GM21737 (cell line): Measurements from ENCODE around the gene RPL9.
"Not testable (repeated sequence)": the region's sequence is repeated elsewhere in the genome, so short reads cannot be mapped to it uniquely, and the experiment has no call there.

Source experiments
- ATAC-seq: cut with Tn5 transposase; IDR thresholded peaks from one replicate; pipeline ENCODE4 v1.9.1; 2021; ENCODE audit warnings: mild to moderate bottlenecking, moderate library complexity; ENCODE audit not compliant: unreplicated experiment

The RPL9 gene

GRCh38 chr4:39467464-39467863 is 8.7 kb upstream of the RPL9 start:
- ATAC-seq, result no peak

GRCh38 chr4:39466747-39467146 is 8.0 kb upstream of the RPL9 start:
- no peak for ATAC-seq

- no peak for ATAC-seq
Measured at GRCh38 chr4:39464886-39465501, 6.3 kb upstream of the RPL9 start.

GRCh38 chr4:39458161-39458504 is 589 bp downstream of the RPL9 start:
- not testable (repeated sequence) for ATAC-seq

- ATAC-seq, result no peak
Measured at GRCh38 chr4:39456946-39457763, 1.6 kb downstream of the RPL9 start.

GRCh38 chr4:39455486-39455885 is 3.2 kb downstream of the RPL9 start:
- no peak for ATAC-seq

- no peak for ATAC-seq
Measured at GRCh38 chr4:39453738-39454137, 5.0 kb downstream of the RPL9 start.

- ATAC-seq, result no peak
Measured at GRCh38 chr4:39452860-39453587, 5.7 kb downstream of the RPL9 start.

- ATAC-seq, result no peak
Measured at GRCh38 chr4:39452153-39452859, 6.4 kb downstream of the RPL9 start.

GRCh38 chr4:39451423-39452023 is 7.2 kb downstream of the RPL9 start:
- no peak for ATAC-seq

- ATAC-seq, result no peak
Measured at GRCh38 chr4:39450618-39451017, 8.1 kb downstream of the RPL9 start.

- ATAC-seq, result peak; percentile 78
Measured at GRCh38 chr4:39446842-39447573, 11.7 kb downstream of the RPL9 start.

GRCh38 chr4:39446483-39446841 is 12.3 kb downstream of the RPL9 start:
- ATAC-seq, result no peak

- no peak for ATAC-seq
Measured at GRCh38 chr4:39442998-39443397, 15.7 kb downstream of the RPL9 start.

- no peak for ATAC-seq
Measured at GRCh38 chr4:39441593-39441992, 17.1 kb downstream of the RPL9 start.

- no peak for ATAC-seq
Measured at GRCh38 chr4:39435659-39436563, 22.8 kb downstream of the RPL9 start.

- ATAC-seq, result no peak
Measured at GRCh38 chr4:39433878-39434492, 24.7 kb downstream of the RPL9 start.

- no peak for ATAC-seq
Measured at GRCh38 chr4:39429476-39430334, 29.0 kb downstream of the RPL9 start.
